ENCODE data around the gene CGB1.

- no peak for TF ChIP-seq ARNTL (CRISPR knock-in tag; IDR thresholded peaks at IDR 0.05; ENCODE audit: borderline replicate concordance, low read depth)
- TF ChIP-seq OSR1 (CRISPR knock-in tag; IDR thresholded peaks at IDR 0.05): no peak
- TF ChIP-seq, protein P1, sequence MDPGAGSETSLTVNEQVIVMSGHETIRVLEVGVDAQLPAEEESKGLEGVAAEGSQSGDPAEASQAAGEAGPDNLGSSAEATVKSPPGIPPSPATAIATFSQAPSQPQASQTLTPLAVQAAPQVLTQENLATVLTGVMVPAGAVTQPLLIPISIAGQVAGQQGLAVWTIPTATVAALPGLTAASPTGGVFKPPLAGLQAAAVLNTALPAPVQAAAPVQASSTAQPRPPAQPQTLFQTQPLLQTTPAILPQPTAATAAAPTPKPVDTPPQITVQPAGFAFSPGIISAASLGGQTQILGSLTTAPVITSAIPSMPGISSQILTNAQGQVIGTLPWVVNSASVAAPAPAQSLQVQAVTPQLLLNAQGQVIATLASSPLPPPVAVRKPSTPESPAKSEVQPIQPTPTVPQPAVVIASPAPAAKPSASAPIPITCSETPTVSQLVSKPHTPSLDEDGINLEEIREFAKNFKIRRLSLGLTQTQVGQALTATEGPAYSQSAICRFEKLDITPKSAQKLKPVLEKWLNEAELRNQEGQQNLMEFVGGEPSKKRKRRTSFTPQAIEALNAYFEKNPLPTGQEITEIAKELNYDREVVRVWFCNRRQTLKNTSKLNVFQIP (CRISPR knock-in tag; IDR thresholded peaks at IDR 0.05; ENCODE audit: borderline replicate concordance, low read depth): no peak
- TF ChIP-seq, protein P2, sequence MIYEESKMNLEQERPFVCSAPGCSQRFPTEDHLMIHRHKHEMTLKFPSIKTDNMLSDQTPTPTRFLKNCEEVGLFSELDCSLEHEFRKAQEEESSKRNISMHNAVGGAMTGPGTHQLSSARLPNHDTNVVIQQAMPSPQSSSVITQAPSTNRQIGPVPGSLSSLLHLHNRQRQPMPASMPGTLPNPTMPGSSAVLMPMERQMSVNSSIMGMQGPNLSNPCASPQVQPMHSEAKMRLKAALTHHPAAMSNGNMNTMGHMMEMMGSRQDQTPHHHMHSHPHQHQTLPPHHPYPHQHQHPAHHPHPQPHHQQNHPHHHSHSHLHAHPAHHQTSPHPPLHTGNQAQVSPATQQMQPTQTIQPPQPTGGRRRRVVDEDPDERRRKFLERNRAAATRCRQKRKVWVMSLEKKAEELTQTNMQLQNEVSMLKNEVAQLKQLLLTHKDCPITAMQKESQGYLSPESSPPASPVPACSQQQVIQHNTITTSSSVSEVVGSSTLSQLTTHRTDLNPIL (CRISPR knock-in tag; IDR thresholded peaks at IDR 0.05; ENCODE audit: low read depth): no peak
- TF ChIP-seq BACH2 (CRISPR knock-in tag; IDR thresholded peaks at IDR 0.05; ENCODE audit: borderline replicate concordance): no peak
- TF ChIP-seq GLIS3 (CRISPR knock-in tag; IDR thresholded peaks at IDR 0.05): no peak
- no peak for TF ChIP-seq TOX (CRISPR knock-in tag; IDR thresholded peaks at IDR 0.05; ENCODE audit: borderline replicate concordance)
- TF ChIP-seq ISL1 (CRISPR knock-in tag; IDR thresholded peaks at IDR 0.05): no peak
These were observed 42.7 kb downstream of the CGB1 start for GRCh38 chr19:48994035-48994386.
